Stomach smooth muscle (tissue), 2 donors: ENCODE data around the gene SPATA46.

Source experiments
- H3K27ac ChIP-seq: one replicate; pipeline ENCODE4 v1.7.0; 2013; ENCODE audit warnings: mild to moderate bottlenecking, low read length, inconsistent platforms
- H3K27me3 ChIP-seq, 2 donors: one replicate each; pipeline ENCODE4 v1.7.0; 2013; ENCODE audit warnings: low read length in 2 of 2; ENCODE audit not compliant: insufficient read depth in 2 of 2, control insufficient read depth in 1 of 2
- H3K36me3 ChIP-seq, 2 donors: one replicate each; pipeline ENCODE4 v1.7.0; 2013; ENCODE audit warnings: low read length in 2 of 2; ENCODE audit not compliant: control insufficient read depth in 2 of 2, insufficient read depth in 2 of 2
- H3K4me1 ChIP-seq: one replicate; pipeline ENCODE4 v1.7.0; 2013; ENCODE audit warnings: low read length; ENCODE audit not compliant: control insufficient read depth, insufficient read depth
- H3K4me3 ChIP-seq, 2 donors: one replicate each; pipeline ENCODE4 v1.7.0; 2013; ENCODE audit warnings: low read length in 2 of 2
- H3K9ac ChIP-seq, 2 donors: one replicate each; pipeline ENCODE4 v1.7.0; 2013; ENCODE audit warnings: low read length in 2 of 2, mild to moderate bottlenecking in 1 of 2
- H3K9me3 ChIP-seq, 2 donors: one replicate each; pipeline ENCODE4 v1.7.0; 2013; ENCODE audit warnings: low read length in 2 of 2; ENCODE audit not compliant: control insufficient read depth in 2 of 2
- donor health status: healthy.
- donor health status: Pancreatic carcinoma.

SPATA46 gene

DNA sequence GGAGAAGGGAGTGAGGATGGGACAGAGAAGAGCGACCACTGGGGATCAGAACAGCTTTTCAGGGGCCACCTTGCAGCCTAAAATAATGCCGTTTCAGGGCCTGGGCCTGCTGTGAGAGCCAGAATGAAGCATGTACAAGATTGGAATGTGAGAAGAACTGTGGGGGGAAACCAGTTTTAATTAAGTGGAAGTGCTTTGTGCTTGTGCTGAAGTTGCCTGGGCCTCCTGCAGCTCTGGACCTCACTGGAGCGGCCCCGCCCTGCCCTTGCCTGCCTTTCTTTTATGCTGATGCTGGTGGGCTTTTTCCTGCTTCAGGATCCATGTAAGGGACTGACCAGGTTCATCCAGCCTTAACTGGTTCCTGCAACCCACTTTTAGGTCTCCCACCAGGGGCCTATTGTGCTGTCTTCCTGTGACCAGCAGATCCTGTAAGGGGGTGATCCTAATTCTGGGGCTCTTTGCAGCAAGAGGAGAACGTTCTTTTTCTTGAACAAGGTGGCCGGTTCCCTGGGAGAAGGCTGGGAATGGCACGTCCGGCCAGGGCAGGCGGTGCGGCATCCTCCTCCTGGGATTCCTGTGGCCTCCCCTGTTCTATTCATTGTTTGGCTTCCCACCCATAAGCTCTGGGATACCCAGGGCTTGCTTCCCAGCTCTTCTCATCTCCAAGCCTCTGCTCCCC is 8.1 kb upstream of the SPATA46 start:
- Histone ChIP-seq H3K4me3 (no peak overlapping the region), H3K36me3 (no peaks in the 10 kb centered on the region), H3K9ac (no peak overlapping the region), H3K4me1 (no peaks in the 10 kb centered on the region), H3K27me3 (peaks cover 0 to 5% of the 10 kb centered on the region in 2 donors), H3K9me3 (no peaks in the 10 kb centered on the region), H3K27ac (no peak overlapping the region)

DNA sequence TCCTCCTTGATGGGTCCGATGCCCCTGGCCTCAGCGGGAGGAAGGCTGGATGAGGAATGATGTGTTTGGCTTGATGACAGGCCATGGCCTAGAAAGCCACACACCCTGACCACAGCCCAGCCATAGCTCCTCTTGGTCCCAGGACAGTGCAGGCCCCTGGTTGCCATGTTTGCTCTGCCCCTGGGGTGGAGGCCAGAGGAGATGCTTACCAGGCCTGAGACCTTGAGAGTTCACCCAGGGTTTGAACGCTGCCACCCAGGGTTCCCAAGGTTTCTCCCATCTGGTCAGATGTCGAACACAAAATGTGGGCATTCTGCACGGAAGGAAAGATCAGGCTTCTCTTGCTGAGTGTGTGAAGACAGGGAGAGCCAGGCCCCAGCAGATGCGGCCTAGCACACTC is 7.5 kb upstream of the SPATA46 start:
- Histone ChIP-seq H3K4me3 (no peak overlapping the region), H3K4me1 (no peaks in the 10 kb centered on the region), H3K9me3 (no peaks in the 10 kb centered on the region), H3K36me3 (no peaks in the 10 kb centered on the region), H3K9ac (no peak overlapping the region), H3K27ac (no peak overlapping the region), H3K27me3 (peaks cover 0 to 4% of the 10 kb centered on the region in 2 donors)

DNA sequence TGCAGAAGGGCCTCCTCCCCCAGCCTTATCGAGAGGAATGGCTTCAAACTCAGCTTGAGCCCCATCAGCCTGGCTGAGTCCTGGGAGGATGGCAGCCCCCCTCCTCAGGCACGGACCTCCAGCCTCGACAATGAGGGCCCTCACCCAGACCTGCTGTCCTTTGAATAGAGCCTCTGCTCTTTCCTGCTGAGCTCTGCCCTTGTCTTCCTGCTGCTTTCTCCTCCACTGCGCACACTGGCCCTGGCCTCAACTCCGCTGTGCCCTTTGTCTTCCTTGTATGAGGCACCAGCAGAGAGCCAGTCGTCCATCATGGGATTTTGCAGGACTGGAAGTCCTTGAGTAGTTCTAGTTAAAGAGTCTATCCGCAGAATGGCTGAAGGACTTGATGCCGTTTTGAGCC is 6.9 kb upstream of the SPATA46 start:
- peaks cover 0 to 4% of the 10 kb centered on the region in 2 donors for H3K27me3 ChIP-seq
- no peaks in the 10 kb centered on the region for H3K36me3 ChIP-seq
- H3K4me3 ChIP-seq: no peak overlapping the region
- no peaks in the 10 kb centered on the region for H3K9me3 ChIP-seq
- no peak overlapping the region for H3K27ac ChIP-seq
- H3K9ac ChIP-seq: no peak overlapping the region
- H3K4me1 ChIP-seq: no peaks in the 10 kb centered on the region

DNA sequence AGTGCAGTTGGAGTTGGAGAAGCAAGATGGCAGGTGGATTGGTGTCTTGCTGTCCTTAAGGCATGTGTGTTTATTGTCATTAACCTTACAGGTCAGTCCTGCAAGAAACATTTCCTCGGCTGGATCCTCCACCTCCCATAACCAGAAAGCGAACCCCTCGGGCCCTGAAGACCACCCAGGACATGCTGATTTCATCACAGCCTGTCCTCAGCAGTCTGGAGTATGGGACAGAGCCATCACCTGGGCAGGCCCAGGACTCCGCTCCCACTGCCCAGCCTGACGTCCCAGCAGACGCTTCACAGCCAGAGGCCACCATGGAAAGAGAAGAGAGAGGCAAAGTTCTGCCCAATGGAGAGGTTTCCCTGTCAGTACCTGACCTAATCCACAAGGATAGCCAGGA is 6.4 kb upstream of the SPATA46 start:
- no peaks in the 10 kb centered on the region for H3K9me3 ChIP-seq
- H3K4me3 ChIP-seq: no peak overlapping the region
- no peak overlapping the region for H3K9ac ChIP-seq
- H3K27me3 ChIP-seq: peaks cover 0 to 4% of the 10 kb centered on the region in 2 donors
- H3K36me3 ChIP-seq: no peaks in the 10 kb centered on the region
- no peak overlapping the region for H3K27ac ChIP-seq
- H3K4me1 ChIP-seq: no peaks in the 10 kb centered on the region

DNA sequence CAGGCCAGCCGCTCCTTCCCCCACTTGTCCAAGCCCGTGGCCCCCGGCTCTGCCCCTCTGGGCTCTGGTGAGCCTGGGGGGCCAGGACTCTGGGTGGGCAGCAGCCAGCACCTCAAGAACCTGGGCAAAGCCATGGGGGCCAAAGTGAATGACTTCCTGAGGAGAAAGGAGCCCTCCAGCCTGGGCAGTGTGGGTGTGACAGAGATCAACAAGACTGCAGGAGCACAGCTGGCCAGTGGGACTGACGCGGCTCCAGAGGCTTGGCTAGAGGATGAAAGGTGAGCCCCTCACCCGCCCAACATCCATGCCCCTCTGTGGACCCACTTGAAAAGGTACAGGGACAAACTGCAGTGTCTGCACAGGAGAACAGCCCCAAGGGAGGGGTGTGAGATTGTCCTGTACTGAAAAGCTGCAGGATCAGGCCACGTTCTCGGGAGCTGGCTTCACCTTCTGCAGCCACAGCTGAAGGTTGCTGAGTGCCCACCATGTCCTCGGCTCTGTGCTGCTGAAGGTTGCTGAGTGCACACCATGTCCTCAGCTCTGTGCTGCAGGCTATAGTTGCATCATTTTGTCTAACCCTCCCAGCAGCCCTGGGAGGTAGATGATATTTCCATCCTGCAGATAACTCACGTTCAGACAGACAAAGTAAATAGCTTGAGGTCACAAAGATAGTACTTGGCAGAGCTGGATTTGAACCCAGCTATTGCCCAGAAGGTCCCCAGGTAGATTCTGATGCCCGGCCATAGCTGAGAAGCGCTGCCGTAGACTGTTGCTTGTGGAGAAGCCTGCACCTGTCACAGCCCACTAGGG is 5.5 kb upstream of the SPATA46 start:
- no peaks in the 10 kb centered on the region for H3K9me3 ChIP-seq
- no peak overlapping the region for H3K9ac ChIP-seq
- H3K4me3 ChIP-seq: no peak overlapping the region
- no peaks in the 10 kb centered on the region for H3K4me1 ChIP-seq
- H3K27ac ChIP-seq: no peak overlapping the region
- no peaks in the 10 kb centered on the region for H3K36me3 ChIP-seq
- peaks cover 0 to 2% of the 10 kb centered on the region in 2 donors for H3K27me3 ChIP-seq

DNA sequence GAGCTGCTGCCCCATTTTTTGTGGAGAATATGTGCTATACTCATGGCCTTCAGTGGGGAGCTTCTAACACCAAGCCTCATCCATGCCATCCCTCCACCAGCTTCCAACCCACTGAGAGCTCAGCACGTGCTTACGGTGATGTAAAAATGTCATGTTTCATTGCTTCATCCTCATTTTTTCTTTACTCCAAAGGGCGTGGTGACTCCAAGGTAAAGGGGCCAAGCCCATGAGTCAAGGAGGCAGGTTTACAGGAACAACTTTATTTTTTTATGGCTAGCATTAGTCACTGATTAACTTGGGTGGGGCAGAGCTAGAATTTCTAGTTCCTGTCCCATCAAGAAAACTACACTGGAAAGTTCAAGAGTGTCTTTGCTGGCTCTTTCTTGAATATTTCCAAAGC is 4.7 kb upstream of the SPATA46 start, which contains the start of gene C1orf226:
Gene C1orf226, plus strand, starts transcription at position 346 of the 400 bp plus-strand sequence. CDS start 174 bp downstream, outside the sequence.
- Histone ChIP-seq H3K4me1 (no peaks in the 10 kb centered on the region), H3K27ac (no peak within 1 kb of the TSS), H3K9ac (no peak within 1 kb of the TSS)

DNA sequence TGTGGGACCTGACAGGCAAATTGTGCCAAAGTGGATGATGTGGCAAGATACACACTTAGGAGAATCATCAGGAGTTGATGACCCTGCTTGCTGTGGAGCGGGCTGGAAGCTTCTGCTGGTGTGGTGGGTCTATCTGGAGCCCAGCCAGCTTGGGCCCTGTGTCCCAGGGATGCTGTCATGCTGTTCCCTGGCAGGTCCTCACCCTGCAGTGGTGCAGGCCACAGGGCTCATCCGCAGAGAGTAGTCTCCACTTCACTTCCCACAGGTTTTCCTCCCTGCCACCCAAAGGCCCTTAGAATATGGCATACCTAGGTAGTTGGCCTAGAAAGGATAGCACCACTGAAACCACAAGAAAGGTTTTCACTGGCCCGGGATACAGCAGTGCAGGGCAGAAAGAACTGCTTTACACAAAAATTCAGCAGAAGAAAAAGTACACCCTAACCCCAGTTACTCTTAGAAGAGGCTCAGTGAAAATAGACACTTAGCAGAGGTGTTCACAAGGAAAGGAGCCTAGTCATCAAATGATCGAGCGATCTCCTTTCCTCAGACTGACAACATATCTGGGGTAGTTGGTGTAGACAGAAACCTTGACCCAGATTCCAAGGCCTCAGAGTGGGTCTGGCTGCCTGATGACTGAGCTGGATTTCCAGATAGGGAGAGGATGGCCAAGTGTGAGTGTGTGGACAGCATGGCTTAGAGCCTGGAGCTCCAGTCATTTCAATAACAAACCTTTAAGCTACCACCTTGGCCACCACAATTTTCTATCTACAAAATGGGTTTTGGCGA is 3.6 kb upstream of the SPATA46 start:
- Histone ChIP-seq H3K9me3 (no peaks in the 10 kb centered on the region), H3K4me1 (no peaks in the 10 kb centered on the region), H3K36me3 (no peaks in the 10 kb centered on the region), H3K27ac (no peak overlapping the region), H3K9ac (no peak overlapping the region), H3K27me3 (peaks cover 0 to 2% of the 10 kb centered on the region in 2 donors), H3K4me3 (no peak overlapping the region)

More for the DNA sequence above, 4.7 kb upstream of the SPATA46 start, which contains the start of gene C1orf226:
- no peaks in the 10 kb centered on the region for H3K36me3 ChIP-seq
- peaks cover 0 to 2% of the 10 kb centered on the region in 2 donors for H3K27me3 ChIP-seq
- H3K9me3 ChIP-seq: no peaks in the 10 kb centered on the region
- H3K4me3 ChIP-seq: no peak within 1 kb of the TSS

DNA sequence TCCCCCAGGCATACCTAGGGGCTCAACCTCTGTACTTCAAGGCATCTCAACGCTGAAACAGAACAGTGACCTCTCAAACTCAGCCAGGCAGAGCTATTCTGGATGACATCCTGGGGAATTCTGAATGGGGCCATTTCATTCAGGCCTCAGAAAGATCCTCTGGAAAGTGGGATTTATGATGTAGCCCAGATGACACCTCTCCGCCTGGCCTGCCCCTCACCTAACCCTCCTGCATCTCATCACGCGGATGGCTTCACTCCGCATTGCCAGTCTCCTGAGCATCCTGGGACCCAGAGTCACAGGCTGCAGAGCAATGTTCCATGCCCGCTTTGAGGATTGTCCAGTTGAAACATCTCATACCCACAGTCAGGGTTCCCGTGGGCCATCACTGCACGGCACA is 1.2 kb downstream of the SPATA46 start:
- Histone ChIP-seq H3K27me3 (no peaks in the 10 kb centered on the region), H3K9ac (no peak overlapping the region), H3K27ac (no peak overlapping the region), H3K4me3 (no peak overlapping the region), H3K9me3 (no peaks in the 10 kb centered on the region), H3K36me3 (no peaks in the 10 kb centered on the region), H3K4me1 (no peaks in the 10 kb centered on the region)

DNA sequence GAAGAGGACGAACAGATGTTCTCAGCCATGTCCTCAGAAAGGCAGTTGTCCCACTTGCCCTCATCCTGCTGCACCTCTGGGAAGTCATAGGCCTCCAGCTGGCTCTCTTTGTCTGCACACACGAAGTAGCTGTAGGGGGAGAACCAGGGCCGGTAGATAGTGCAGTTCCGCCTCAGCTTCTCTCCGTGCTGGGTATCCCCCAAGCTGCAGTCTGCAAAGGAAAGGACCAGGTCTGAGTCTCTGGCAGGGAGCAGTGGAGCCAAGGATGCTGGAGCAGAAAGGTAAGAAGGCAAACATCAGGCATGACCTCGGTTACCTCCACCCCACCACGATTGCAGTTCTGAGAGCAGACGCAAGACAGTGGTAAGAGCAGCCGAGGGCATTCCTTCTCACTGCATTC is 2.2 kb downstream of the SPATA46 start:
- Histone ChIP-seq H3K9me3 (no peaks in the 10 kb centered on the region), H3K9ac (no peak overlapping the region)

DNA sequence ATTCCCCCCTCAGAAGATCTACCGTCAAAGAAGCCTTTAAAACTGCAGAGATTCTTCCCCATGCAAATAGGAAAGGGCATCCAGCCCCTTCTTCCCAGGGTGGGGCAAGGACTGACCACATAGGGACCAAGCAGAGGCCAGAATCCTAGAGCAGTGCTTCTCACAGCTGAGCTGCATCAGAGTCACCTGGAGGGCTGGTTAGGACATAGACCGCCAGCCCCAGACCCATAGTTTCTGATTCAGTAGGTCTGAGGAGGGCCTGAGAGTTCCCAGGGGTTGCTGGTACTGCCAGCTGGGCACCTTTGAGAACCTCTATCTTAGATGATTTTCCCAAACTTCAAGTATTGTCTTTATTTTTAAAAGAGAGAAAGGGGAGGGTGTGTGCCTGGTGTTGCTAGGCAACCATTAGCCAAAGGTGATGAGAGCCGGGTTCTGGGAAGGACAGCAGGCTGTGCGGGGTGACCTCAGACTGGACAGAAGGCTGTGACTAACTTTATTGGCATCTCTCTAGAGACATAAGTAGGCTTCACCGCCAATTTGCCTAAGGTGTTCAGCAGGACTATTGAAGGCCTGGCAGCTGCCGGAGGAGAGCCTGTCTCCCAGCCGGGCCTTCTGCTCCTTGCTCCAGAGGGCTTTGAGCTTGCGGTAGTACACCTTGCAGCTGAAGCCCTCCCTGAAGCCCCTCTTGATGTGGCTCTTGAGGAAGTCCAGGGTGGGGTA is 3.0 kb downstream of the SPATA46 start:
- H3K4me1 ChIP-seq: no peaks in the 10 kb centered on the region
- H3K27ac ChIP-seq: no peak overlapping the region
- H3K9ac ChIP-seq: no peak overlapping the region

More for the DNA sequence above, 2.2 kb downstream of the SPATA46 start:
- H3K4me1 ChIP-seq: no peaks in the 10 kb centered on the region
- no peak overlapping the region for H3K27ac ChIP-seq
- H3K4me3 ChIP-seq: no peak overlapping the region
- no peaks in the 10 kb centered on the region for H3K36me3 ChIP-seq
- no peaks in the 10 kb centered on the region for H3K27me3 ChIP-seq

More for the DNA sequence above, 3.0 kb downstream of the SPATA46 start:
- no peaks in the 10 kb centered on the region for H3K9me3 ChIP-seq
- no peak overlapping the region for H3K4me3 ChIP-seq
- no peaks in the 10 kb centered on the region for H3K27me3 ChIP-seq
- H3K36me3 ChIP-seq: no peaks in the 10 kb centered on the region
